GM12878 (cell line): ENCODE data around the gene PEX26. TPM values are rescaled to one million over a fixed set of nuclear protein-coding genes. Genes with fewer than 3 reads are reported as not detected.
A peak's percentile ranks its signal among the peaks of the same experiment; 100 is the strongest.

ENCODE experiments used
- ATAC-seq: fragments of 200-7000 bp; cut with Tn5 transposase; 3 replicates; pipeline ENCODE4 v1.9.1; 2020; ENCODE audit warnings: mild to moderate bottlenecking, moderate library complexity
- BruUV-seq: library from RNA; stranded (reverse); fragments of 400-500 nt; replicated peaks from 2 replicates; lab custom pipeline; 2021; lab: Mats Ljungman, UMichigan
- CTCF ChIA-PET: fragments of 300-600 bp; sonication (Branson Sonifier 250); formaldehyde crosslinking; extraction: SDS; loops from one replicate; lab custom pipeline; 2021; ENCODE audit warnings: inconsistent platforms; lab: Yijun Ruan, JAX
- POLR2A ChIA-PET: fragments of 350-600 bp; formaldehyde crosslinking; extraction: SDS; loops from one replicate; lab custom pipeline; 2021; ENCODE audit warnings: inconsistent platforms; lab: Charles Lee
- RAD21 ChIA-PET: fragments of 300-600 bp; sonication (Branson Sonifier 250); formaldehyde crosslinking; loops from one replicate; lab custom pipeline; 2023; ENCODE audit warnings: antibody characterized with exemption; ENCODE audit not compliant: unreplicated experiment; lab: Charles Lee
- SMC1A ChIA-PET: fragments of 300-600 bp; sonication (Branson Sonifier 250); formaldehyde crosslinking; loops from one replicate; lab custom pipeline; 2023; ENCODE audit not compliant: unreplicated experiment, uncharacterized antibody; lab: Charles Lee
- DNase-seq: peaks from one replicate; pipeline ENCODE4 v3.0.0-alpha.2; 2011; ENCODE audit warnings: low read depth, low spot score
- FAIRE-seq: peaks from 3 replicates; lab custom pipeline; 2011; peaks lifted over from hg19 to GRCh38; lab: Jason Lieb, UNC
- H2AFZ ChIP-seq: 2 replicates; pipeline ENCODE4 v1.6.0; 2011; ENCODE audit warnings: low read depth, low read length, control low read depth; ENCODE audit not compliant: control insufficient read depth
- H3K27ac ChIP-seq: 2 replicates; pipeline ENCODE4 v1.5.1; 2011; ENCODE audit warnings: control low read depth; ENCODE audit not compliant: control insufficient read depth, insufficient read depth
- H3K27me3 ChIP-seq, 2 experiments: replicated peaks in 1 of 2; 2 replicates each; pipeline versions ENCODE4 v1.6.0 to v1.6.1; 2011; ENCODE audit warnings: low read length in 1 of 2; ENCODE audit not compliant: control insufficient read depth in 2 of 2, insufficient read depth in 2 of 2
- H3K36me3 ChIP-seq, 2 experiments: 2 replicates each; pipeline ENCODE4 v1.5.1; 2011; ENCODE audit warnings: low read length in 1 of 2; ENCODE audit not compliant: control insufficient read depth in 2 of 2, insufficient read depth in 2 of 2
- H3K4me1 ChIP-seq: 2 replicates; pipeline ENCODE4 v1.6.1; 2011; ENCODE audit warnings: mild to moderate bottlenecking, low read length, moderate library complexity, mixed read lengths; ENCODE audit not compliant: control insufficient read depth, insufficient read depth
- H3K4me2 ChIP-seq: 2 replicates; pipeline ENCODE4 v1.6.0; 2011; ENCODE audit warnings: control low read depth; ENCODE audit not compliant: control insufficient read depth, insufficient read depth
- H3K4me3 ChIP-seq: fragments of 200-600 bp; sonication (generic); 2 replicates; pipeline ENCODE4 v1.5.1; 2016
- H3K79me2 ChIP-seq: 2 replicates; pipeline ENCODE4 v1.6.0; 2011; ENCODE audit warnings: low read length; ENCODE audit not compliant: control insufficient read depth, insufficient read depth
- H3K9ac ChIP-seq: 2 replicates; pipeline ENCODE4 v1.8.0; 2011; ENCODE audit warnings: low read length, control low read depth, mixed read lengths; ENCODE audit not compliant: control insufficient read depth, insufficient read depth
- H3K9me3 ChIP-seq: replicated peaks from 3 replicates; pipeline ENCODE4 v1.5.1; 2011; ENCODE audit warnings: mild to moderate bottlenecking, low read length; ENCODE audit not compliant: control insufficient read depth, insufficient read depth
- H4K20me1 ChIP-seq: 2 replicates; pipeline ENCODE4 v1.6.0; 2011; ENCODE audit not compliant: control insufficient read depth, insufficient read depth
- HDAC6 ChIP-seq: fragments of 200-600 bp; sonication (generic); IDR thresholded peaks from one replicate; pipeline ENCODE4 v1.8.0; 2017; ENCODE audit warnings: antibody characterized with exemption; ENCODE audit not compliant: unreplicated experiment
- IKZF1 ChIP-seq: fragments of 450-650 bp; conservative IDR thresholded peaks from 2 replicates; pipeline ENCODE4 v1.6.1; 2017; ENCODE audit warnings: antibody characterized with exemption, mild to moderate bottlenecking
- JUND ChIP-seq: IDR thresholded peaks from 2 replicates; pipeline ENCODE4 v1.6.1; 2012; ENCODE audit warnings: low read depth, mild to moderate bottlenecking, low read length, improper control_type of control experiment, moderate library complexity
- NFXL1 ChIP-seq: fragments of 450-650 bp; IDR thresholded peaks from 2 replicates; pipeline ENCODE4 v1.6.1; 2017; ENCODE audit warnings: antibody characterized with exemption, mild to moderate bottlenecking, borderline replicate concordance
- PML ChIP-seq: IDR thresholded peaks from 2 replicates; pipeline ENCODE4 v1.6.1; 2012; ENCODE audit warnings: low read length, inconsistent platforms
- RFX5 ChIP-seq: IDR thresholded peaks from 2 replicates; pipeline ENCODE4 v1.6.1; 2011; ENCODE audit warnings: low read depth, low read length, improper control_type of control experiment
- WGBS: methylation state at CpG from one replicate; pipeline ENCODE4 v1.1.6; 2016; ENCODE audit warnings: low lambda C conversion rate; ENCODE audit not compliant: insufficient replicate concordance, insufficient coverage; ENCODE audit errors: missing lambda C conversion rate; 5-methylcytosine and 5-hydroxymethylcytosine counted together
- in situ Hi-C: fragments of 300-500 bp; cut with MboI; formaldehyde crosslinking; loops from 9 replicates; pipeline ENCODE4 v1.14.3; 2018; ENCODE audit warnings: mixed read lengths
- intact Hi-C: fragments of 100-400 bp; cut with micrococcal nuclease; formaldehyde crosslinking; loops from one replicate; pipeline ENCODE4 v1.14.2; 2022; ENCODE audit not compliant: unreplicated experiment
- polyA plus RNA-seq, 11 experiments: library from polyadenylated mRNA; depleted of rRNA in 4 of 11; unstranded in 6 of 11; stranded (reverse) in 5 of 11; fragments of >200 nt; fragmentation: Nextera tagmentation in 4 of 11; fragmentation: Illumina TruSeq in 1 of 11; extraction: Ambion mirVana in 4 of 11; extraction: Trizol in 1 of 11; gene quantifications; 1 replicate in 1 of 11; 2 replicates in 10 of 11; pipeline versions ENCODE4 v1.2.1 to v1.2.3, GENCODE V29; 2011 to 2016; ENCODE audit warnings: inconsistent platforms in 2 of 11, missing spikeins in 2 of 11, low read depth in 1 of 11
- total RNA-seq, 4 experiments: library from RNA; depleted of rRNA in 3 of 4; stranded (reverse); fragments of >200 nt in 3 of 4; fragmentation: Illumina TruSeq in 1 of 4; extraction: Trizol in 1 of 4; gene quantifications; 2 replicates each; pipeline versions ENCODE4 v1.2.1 to v1.2.3, GENCODE V29; 2013 to 2021
- TF ChIP-seq, protein P1 (sequence below): fragments of 450-650 bp; IDR thresholded peaks from 2 replicates; pipeline ENCODE4 v1.6.1; 2017; ENCODE audit warnings: low read depth, mild to moderate bottlenecking, moderate library complexity
- TF ChIP-seq, protein P2 (sequence below): fragments of 450-650 bp; IDR thresholded peaks from 2 replicates; pipeline ENCODE4 v1.6.1; 2016; ENCODE audit warnings: mild to moderate bottlenecking
- TF ChIP-seq, protein P3 (sequence below): IDR thresholded peaks from 2 replicates; pipeline ENCODE4 v1.6.1; 2012; ENCODE audit warnings: low read length, inconsistent platforms
- TF ChIP-seq, protein P4 (sequence below): fragments of 450-650 bp; IDR thresholded peaks from 2 replicates; pipeline ENCODE4 v1.6.1; 2018; ENCODE audit warnings: mild to moderate bottlenecking, low read depth, moderate library complexity; ENCODE audit not compliant: partially characterized antibody

PEX26 gene
- total and polyA plus RNA-seq, 10 of the 15 experiments (the other 5 are each of a cell fraction or from before 2014, with no cell fraction given) = 0.79 to 50.8 (median 22.4) TPM

DNA sequence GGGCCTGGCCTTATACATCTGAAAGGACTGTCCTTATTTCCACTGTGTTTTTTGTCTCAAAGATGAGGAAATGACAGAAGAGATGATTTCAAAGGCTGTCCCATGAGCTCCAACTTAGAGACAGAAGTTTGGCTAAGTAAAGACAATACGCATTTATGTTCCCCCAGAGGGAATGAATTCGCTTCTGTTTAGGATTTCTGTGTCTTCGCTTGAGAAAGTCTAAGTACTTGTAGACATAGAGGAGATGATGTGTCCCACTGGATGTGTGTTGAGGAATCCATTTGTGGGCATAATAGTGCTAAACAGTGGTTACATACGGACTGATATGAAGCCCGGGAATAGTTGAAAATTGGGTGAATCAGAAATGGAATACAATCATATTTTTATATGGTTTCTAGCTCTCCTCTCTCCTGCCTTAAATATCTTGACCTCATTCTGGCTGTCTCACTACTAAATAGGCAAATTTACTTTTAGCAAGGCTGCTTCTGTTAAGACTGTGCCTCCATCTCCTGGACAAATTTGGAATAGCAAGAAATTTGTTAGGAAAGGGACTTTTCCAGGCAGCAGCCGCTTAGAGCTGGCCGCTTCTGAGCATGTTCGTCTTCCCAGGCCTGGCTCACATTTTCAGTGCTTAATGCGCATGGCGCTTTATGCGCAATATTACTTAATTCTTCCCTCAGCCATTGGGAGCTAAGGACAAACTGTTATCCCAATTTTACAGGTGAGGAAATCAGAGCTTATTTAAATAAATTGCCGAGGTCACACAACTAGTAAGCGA lies 1.9 kb upstream of the PEX26 start (continued):
- peak; percentile 43; the same call in 1 of the 2 replicates for TF ChIP-seq IKZF1
- TF ChIP-seq, protein P1, sequence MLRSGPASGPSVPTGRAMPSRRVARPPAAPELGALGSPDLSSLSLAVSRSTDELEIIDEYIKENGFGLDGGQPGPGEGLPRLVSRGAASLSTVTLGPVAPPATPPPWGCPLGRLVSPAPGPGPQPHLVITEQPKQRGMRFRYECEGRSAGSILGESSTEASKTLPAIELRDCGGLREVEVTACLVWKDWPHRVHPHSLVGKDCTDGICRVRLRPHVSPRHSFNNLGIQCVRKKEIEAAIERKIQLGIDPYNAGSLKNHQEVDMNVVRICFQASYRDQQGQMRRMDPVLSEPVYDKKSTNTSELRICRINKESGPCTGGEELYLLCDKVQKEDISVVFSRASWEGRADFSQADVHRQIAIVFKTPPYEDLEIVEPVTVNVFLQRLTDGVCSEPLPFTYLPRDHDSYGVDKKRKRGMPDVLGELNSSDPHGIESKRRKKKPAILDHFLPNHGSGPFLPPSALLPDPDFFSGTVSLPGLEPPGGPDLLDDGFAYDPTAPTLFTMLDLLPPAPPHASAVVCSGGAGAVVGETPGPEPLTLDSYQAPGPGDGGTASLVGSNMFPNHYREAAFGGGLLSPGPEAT = 0 out of 2 replicates have a peak, but pooled peaks have one; percentile 46

DNA sequence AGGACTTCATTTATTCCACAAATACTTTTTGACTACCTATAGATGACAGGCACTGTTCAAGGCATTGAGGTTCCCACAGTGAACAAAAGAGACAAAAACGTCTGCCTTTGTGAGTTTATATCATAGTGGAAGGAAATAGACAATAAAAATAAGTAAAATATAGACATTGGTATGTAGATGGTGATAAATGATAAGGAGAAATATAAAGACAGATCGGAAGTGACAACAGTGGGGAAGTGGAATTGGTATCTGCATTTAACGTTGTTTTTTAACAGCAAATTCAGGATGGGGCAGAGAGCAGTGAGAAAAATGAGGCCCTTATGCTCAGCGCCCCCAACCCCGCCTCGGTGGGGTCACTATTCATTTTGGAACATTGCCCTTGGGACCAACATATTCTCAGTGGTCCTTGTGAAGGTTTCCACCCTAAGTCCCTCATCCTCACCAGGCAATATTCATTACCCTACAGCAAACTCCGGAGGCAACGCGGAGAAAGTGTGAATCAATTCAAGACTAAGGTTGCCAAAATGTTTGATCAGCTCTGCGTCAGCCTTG lies 627 bp upstream of the PEX26 start:
- Histone ChIP-seq H3K9me3 (no peaks in the 10 kb centered on the region), H3K4me1 (no peaks in the 10 kb centered on the region; the same call in 1 of the 2 replicates), H3K4me2 (peak overlapping the region; percentile 90), H2AFZ (peak overlapping the region; percentile 72)
- ATAC-seq (no peak; the same call in 2 of the 3 replicates), FAIRE-seq (no peak)
- ChIA-PET CTCF (interaction anchor here (0.7 to 7.4 kb wide), 37 partner anchors 10 to 518 kb away, joined by 3 to 167 read pairs (median 8); partner anchors contain the start of genes MICAL3, TUBA8 and USP18), SMC1A (interaction anchor here (0.6 to 10.0 kb wide), 34 partner anchors 9 to 521 kb away, joined by 3 to 98 read pairs (median 6); partner anchors contain the start of genes MICAL3 and USP18), RAD21 (interaction anchor here (0.7 to 4.9 kb wide), 25 partner anchors 11 to 518 kb away, joined by 3 to 78 read pairs (median 8); partner anchors contain the start of genes TUBA8 and USP18)
- TSS peak; percentile 97 for BruUV-seq
- TF ChIP-seq, protein P2, sequence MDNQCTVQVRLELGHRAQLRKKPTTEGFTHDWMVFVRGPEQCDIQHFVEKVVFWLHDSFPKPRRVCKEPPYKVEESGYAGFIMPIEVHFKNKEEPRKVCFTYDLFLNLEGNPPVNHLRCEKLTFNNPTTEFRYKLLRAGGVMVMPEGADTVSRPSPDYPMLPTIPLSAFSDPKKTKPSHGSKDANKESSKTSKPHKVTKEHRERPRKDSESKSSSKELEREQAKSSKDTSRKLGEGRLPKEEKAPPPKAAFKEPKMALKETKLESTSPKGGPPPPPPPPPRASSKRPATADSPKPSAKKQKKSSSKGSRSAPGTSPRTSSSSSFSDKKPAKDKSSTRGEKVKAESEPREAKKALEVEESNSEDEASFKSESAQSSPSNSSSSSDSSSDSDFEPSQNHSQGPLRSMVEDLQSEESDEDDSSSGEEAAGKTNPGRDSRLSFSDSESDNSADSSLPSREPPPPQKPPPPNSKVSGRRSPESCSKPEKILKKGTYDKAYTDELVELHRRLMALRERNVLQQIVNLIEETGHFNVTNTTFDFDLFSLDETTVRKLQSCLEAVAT = 0 out of 2 replicates have a peak, but pooled peaks have one; percentile 23
- TF ChIP-seq PML (no peak), HDAC6 (no peak), RFX5 (no peak), NFXL1 (no peak), JUND (no peak)
- TF ChIP-seq, protein P3, sequence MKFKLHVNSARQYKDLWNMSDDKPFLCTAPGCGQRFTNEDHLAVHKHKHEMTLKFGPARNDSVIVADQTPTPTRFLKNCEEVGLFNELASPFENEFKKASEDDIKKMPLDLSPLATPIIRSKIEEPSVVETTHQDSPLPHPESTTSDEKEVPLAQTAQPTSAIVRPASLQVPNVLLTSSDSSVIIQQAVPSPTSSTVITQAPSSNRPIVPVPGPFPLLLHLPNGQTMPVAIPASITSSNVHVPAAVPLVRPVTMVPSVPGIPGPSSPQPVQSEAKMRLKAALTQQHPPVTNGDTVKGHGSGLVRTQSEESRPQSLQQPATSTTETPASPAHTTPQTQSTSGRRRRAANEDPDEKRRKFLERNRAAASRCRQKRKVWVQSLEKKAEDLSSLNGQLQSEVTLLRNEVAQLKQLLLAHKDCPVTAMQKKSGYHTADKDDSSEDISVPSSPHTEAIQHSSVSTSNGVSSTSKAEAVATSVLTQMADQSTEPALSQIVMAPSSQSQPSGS = peak; percentile 35; the same call in 1 of the 2 replicates
- TF ChIP-seq, protein P4, sequence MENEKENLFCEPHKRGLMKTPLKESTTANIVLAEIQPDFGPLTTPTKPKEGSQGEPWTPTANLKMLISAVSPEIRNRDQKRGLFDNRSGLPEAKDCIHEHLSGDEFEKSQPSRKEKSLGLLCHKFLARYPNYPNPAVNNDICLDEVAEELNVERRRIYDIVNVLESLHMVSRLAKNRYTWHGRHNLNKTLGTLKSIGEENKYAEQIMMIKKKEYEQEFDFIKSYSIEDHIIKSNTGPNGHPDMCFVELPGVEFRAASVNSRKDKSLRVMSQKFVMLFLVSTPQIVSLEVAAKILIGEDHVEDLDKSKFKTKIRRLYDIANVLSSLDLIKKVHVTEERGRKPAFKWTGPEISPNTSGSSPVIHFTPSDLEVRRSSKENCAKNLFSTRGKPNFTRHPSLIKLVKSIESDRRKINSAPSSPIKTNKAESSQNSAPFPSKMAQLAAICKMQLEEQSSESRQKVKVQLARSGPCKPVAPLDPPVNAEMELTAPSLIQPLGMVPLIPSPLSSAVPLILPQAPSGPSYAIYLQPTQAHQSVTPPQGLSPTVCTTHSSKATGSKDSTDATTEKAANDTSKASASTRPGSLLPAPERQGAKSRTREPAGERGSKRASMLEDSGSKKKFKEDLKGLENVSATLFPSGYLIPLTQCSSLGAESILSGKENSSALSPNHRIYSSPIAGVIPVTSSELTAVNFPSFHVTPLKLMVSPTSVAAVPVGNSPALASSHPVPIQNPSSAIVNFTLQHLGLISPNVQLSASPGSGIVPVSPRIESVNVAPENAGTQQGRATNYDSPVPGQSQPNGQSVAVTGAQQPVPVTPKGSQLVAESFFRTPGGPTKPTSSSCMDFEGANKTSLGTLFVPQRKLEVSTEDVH = no peak
- TF ChIP-seq, all 136 proteins: peak for 2
- no peaks in the 10 kb centered on the region for H3K27me3 ChIP-seq
- H3K4me3 ChIP-seq = peak overlapping the region; percentile 78
- H3K79me2 ChIP-seq = peaks cover 54% of the 10 kb centered on the region
- DNase-seq = no peak
- in situ Hi-C loops (no loop called here), intact Hi-C loops (loop anchor here (1.0 to 5.0 kb wide), 5 partner anchors 30 to 520 kb away; no protein-coding TSS in a partner anchor)
- peak overlapping the region; percentile 99 for H3K9ac ChIP-seq
- WGBS = under 1% methylated on average over 10 of the region's 10 CpGs
- peaks cover 0 to 11% of the 10 kb centered on the region in 2 experiments; a peak in 2 of 4 replicates for H3K36me3 ChIP-seq
- no peaks in the 10 kb centered on the region for H4K20me1 ChIP-seq
- H3K27ac ChIP-seq = peak overlapping the region; percentile 94
- POLR2A ChIA-PET = interaction anchor here (0.5 to 2.8 kb wide), 9 partner anchors 11 to 296 kb away, joined by 3 to 27 read pairs (median 4); partner anchors contain the start of gene USP18
